ENCODE data around the gene LMNTD1. TPM values are rescaled to one million over a fixed set of nuclear protein-coding genes. Genes with fewer than 3 reads are reported as not detected.

LMNTD1 gene
- total RNA-seq, 6 donors from 2014 or later = 1.6 to 17.8 (median 5.8) TPM; not detected in 1

DNA sequence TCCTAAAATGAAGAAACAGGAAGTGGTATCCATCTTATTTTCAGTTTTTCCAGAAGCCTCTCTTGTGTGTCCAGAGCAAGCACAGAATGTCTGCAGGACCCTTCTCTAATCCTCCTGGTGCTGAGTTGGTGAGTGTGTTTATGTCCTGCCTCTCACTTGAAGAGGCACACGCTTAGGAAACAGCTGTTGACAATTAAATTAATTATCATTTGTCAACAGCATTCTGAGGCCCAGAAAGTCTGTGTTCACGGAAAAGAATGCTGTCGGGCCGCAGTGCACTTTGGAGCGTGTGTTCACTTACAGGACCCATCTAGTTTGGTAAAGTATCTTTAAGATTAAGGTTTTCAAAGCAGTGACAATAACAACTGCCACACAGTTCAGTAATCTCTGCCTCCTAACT, 70.5 kb downstream of the LMNTD1 start:
- H3K36me3 ChIP-seq = no peaks in the 10 kb centered on the region
- DNase-seq (no peak), ATAC-seq (ENCODE audit: low FRiP score in 2 of 2) (no peak)
- H3K27me3 ChIP-seq = no peaks in the 10 kb centered on the region
- no peak overlapping the region for H3K4me3 ChIP-seq
- TF ChIP-seq POLR2A (IDR thresholded peaks at IDR 0.05) (no peak), POLR2AphosphoS5 (IDR thresholded peaks at IDR 0.05) (no peak), EP300 (IDR thresholded peaks at IDR 0.05) (no peak)
- TF ChIP-seq, protein P1, sequence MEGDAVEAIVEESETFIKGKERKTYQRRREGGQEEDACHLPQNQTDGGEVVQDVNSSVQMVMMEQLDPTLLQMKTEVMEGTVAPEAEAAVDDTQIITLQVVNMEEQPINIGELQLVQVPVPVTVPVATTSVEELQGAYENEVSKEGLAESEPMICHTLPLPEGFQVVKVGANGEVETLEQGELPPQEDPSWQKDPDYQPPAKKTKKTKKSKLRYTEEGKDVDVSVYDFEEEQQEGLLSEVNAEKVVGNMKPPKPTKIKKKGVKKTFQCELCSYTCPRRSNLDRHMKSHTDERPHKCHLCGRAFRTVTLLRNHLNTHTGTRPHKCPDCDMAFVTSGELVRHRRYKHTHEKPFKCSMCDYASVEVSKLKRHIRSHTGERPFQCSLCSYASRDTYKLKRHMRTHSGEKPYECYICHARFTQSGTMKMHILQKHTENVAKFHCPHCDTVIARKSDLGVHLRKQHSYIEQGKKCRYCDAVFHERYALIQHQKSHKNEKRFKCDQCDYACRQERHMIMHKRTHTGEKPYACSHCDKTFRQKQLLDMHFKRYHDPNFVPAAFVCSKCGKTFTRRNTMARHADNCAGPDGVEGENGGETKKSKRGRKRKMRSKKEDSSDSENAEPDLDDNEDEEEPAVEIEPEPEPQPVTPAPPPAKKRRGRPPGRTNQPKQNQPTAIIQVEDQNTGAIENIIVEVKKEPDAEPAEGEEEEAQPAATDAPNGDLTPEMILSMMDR (IDR thresholded peaks at IDR 0.05) = no peak
- 27 to 41% methylated on average over 5 of the region's 5 CpGs for WGBS, 2 donors
- H3K27ac ChIP-seq = no peak overlapping the region
- H3K9me3 ChIP-seq = no peaks in the 10 kb centered on the region
- H3K4me1 ChIP-seq = no peaks in the 10 kb centered on the region

DNA sequence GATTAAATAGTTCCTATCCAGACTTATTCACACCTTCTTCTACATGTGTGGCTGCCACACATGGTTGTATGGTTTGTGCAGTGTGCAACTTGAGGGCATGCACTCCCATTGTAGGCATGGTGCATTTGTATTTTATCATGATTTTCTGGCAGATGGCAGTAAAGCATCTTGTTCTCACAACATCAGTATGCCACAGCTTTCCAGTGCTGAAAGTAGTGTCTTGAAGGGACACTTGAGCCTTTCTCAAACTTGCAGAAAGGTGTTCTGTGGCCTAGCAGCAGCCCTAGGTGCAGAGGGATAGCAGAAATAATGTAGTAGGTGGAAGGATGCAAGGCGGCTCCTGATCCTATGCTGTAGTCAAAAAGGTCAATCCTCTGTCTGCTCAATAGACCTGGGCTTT, 72.9 kb downstream of the LMNTD1 start:
- Histone ChIP-seq H3K4me1 (no peaks in the 10 kb centered on the region), H3K27me3 (no peaks in the 10 kb centered on the region), H3K27ac (no peak overlapping the region), H3K4me3 (no peak overlapping the region), H3K9me3 (no peaks in the 10 kb centered on the region), H3K36me3 (no peaks in the 10 kb centered on the region)
- DNase-seq (no peak), ATAC-seq (ENCODE audit: low FRiP score in 2 of 2) (no peak)
- 75 to 92% methylated on average over 1 of the region's 1 CpG for WGBS, 2 donors
- no peak for TF ChIP-seq EP300 (IDR thresholded peaks at IDR 0.05)
- TF ChIP-seq, protein P1 (IDR thresholded peaks at IDR 0.05) = no peak
- TF ChIP-seq POLR2A (IDR thresholded peaks at IDR 0.05) = no peak
- TF ChIP-seq POLR2AphosphoS5 (IDR thresholded peaks at IDR 0.05) = no peak

DNA sequence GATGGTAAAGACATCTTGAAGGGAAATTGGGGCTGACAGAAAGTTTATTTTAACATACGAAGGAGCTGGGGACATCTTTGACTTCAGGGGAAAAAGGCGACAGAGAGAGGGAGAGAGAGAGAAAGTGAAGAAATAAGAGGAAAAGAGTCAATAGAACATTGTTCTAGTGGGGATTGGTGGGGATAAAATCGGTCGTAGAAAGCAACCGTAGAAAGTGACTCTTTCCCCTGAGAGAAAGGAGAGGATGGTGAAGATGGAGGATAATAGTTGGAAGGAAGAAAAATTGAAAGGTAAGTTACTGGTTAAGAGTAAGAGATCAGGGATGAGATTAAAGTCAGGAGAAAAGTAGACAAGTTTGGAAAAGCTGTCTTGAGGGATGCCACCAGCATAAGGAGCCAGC, 75.9 kb downstream of the LMNTD1 start:
- Histone ChIP-seq H3K27ac (no peak overlapping the region), H3K27me3 (no peaks in the 10 kb centered on the region), H3K9me3 (no peaks in the 10 kb centered on the region), H3K4me3 (no peak overlapping the region), H3K4me1 (no peaks in the 10 kb centered on the region), H3K36me3 (no peaks in the 10 kb centered on the region)
- 91 to 93% methylated on average over 5 of the region's 5 CpGs for WGBS, 2 donors
- no peak for ATAC-seq (ENCODE audit: low FRiP score in 2 of 2)
- no peak for TF ChIP-seq POLR2A (IDR thresholded peaks at IDR 0.05)
- TF ChIP-seq EP300 (IDR thresholded peaks at IDR 0.05) = no peak
- TF ChIP-seq, protein P1 (IDR thresholded peaks at IDR 0.05) = no peak
- TF ChIP-seq POLR2AphosphoS5 (IDR thresholded peaks at IDR 0.05) = no peak
- no peak for DNase-seq

GRCh38 chr12:25472453-25472852, 80.6 kb downstream of the LMNTD1 start:
- Histone ChIP-seq H3K27ac (no peak overlapping the region), H3K27me3 (no peaks in the 10 kb centered on the region), H3K4me1 (no peaks in the 10 kb centered on the region), H3K4me3 (no peak overlapping the region), H3K36me3 (no peaks in the 10 kb centered on the region), H3K9me3 (no peaks in the 10 kb centered on the region)
- DNase-seq (no peak), ATAC-seq (ENCODE audit: low FRiP score in 2 of 2) (no peak)
- TF ChIP-seq EP300 (IDR thresholded peaks at IDR 0.05) = no peak
- TF ChIP-seq POLR2A (IDR thresholded peaks at IDR 0.05) = no peak
- no peak for TF ChIP-seq POLR2AphosphoS5 (IDR thresholded peaks at IDR 0.05)
- TF ChIP-seq, protein P1 (IDR thresholded peaks at IDR 0.05) = no peak

DNA sequence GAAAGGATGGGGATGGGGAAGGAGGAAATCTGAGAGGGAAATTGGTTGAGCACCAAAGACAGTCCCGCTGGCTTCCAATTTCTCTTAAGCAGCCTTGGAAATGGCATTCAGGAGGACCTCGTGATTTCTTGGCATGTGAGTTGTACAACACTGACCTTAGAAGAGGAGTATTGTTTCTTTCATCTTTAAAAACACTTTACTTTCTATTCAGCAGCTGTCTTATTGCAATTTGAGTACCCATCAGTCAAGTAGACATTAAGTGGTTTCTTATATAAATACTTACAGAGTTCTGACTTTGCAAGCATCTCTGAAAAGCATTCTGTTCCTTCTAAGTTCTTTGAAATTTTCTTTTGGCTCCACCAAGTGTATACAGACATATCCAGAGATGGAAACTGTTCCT, 83.2 kb downstream of the LMNTD1 start:
- TF ChIP-seq EP300 (IDR thresholded peaks at IDR 0.05) (no peak), POLR2AphosphoS5 (IDR thresholded peaks at IDR 0.05) (no peak), POLR2A (IDR thresholded peaks at IDR 0.05) (no peak)
- TF ChIP-seq, protein P1 (IDR thresholded peaks at IDR 0.05) = no peak
- ATAC-seq (ENCODE audit: low FRiP score in 2 of 2) (no peak), DNase-seq (no peak)
- Histone ChIP-seq H3K27ac (no peak overlapping the region), H3K4me3 (no peak overlapping the region), H3K4me1 (no peaks in the 10 kb centered on the region), H3K36me3 (no peaks in the 10 kb centered on the region), H3K9me3 (no peaks in the 10 kb centered on the region), H3K27me3 (no peaks in the 10 kb centered on the region)
- WGBS, 2 donors = 28 to 41% methylated on average over 2 of the region's 2 CpGs

Measured in upper lobe of left lung (tissue), 6 donors.